Cardiac fibroblast (primary cell): ENCODE results near the gene CLTRN.

Source experiments
- DNase-seq, 2 donors: peaks; one replicate each; pipeline versions ENCODE4 v3.0.0 to v3.0.0-alpha.2; 2010; ENCODE audit warnings: low read depth in 2 of 2
- H3K4me3 ChIP-seq, 2 donors: replicated peaks in 1 of 2; 1 replicate in 1 of 2; 2 replicates in 1 of 2; pipeline ENCODE4 v1.5.1; 2011; ENCODE audit warnings: low read depth in 2 of 2, low read length in 2 of 2, mild to moderate bottlenecking in 2 of 2, moderate library complexity in 1 of 2
- CTCF ChIP-seq: IDR thresholded peaks from one replicate; pipeline ENCODE4 v1.5.1; 2011; ENCODE audit warnings: low read depth, mild to moderate bottlenecking, low read length, inconsistent platforms

Gene CLTRN

GRCh38 chrX:15619053-15619755, 45.4 kb downstream of the CLTRN start:
- peak in 1 of 2 donors; percentile 57 for DNase-seq
- no peak for TF ChIP-seq CTCF
- no peak overlapping the region for H3K4me3 ChIP-seq

- peak in 1 of 2 donors; percentile 64 for DNase-seq
- TF ChIP-seq CTCF = no peak
- H3K4me3 ChIP-seq = no peak overlapping the region
These were observed 47.5 kb downstream of the CLTRN start for GRCh38 chrX:15617111-15617510.

- peak; percentile 1 to 77 for DNase-seq
- no peak overlapping the region for H3K4me3 ChIP-seq
- no peak for TF ChIP-seq CTCF
These were observed 48.1 kb downstream of the CLTRN start for GRCh38 chrX:15616531-15616930.

GRCh38 chrX:15607067-15607466, 57.5 kb downstream of the CLTRN start:
- TF ChIP-seq CTCF = no peak
- DNase-seq = no peak
- no peak overlapping the region for H3K4me3 ChIP-seq

GRCh38 chrX:15606136-15606535, 58.5 kb downstream of the CLTRN start:
- TF ChIP-seq CTCF = no peak
- DNase-seq = no peak
- H3K4me3 ChIP-seq = no peak overlapping the region

- no peak for TF ChIP-seq CTCF
- no peak for DNase-seq
- no peak overlapping the region for H3K4me3 ChIP-seq
These were observed 59.4 kb downstream of the CLTRN start for GRCh38 chrX:15605226-15605625.

GRCh38 chrX:15602761-15603160, 61.8 kb downstream of the CLTRN start:
- no peak for TF ChIP-seq CTCF
- no peak overlapping the region for H3K4me3 ChIP-seq
- DNase-seq = no peak
